Neural cell (in vitro differentiated cells): ENCODE measurements around the gene CPEB3. TPM values are rescaled to one million over a fixed set of nuclear protein-coding genes. Genes with fewer than 3 reads are reported as not detected.

Experiments
- H2AFZ ChIP-seq: fragments of 200-600, 300-800 bp; sonication (generic), shearing (Covaris generic); 2 replicates; pipeline ENCODE4 v1.6.0; 2014; ENCODE audit warnings: low read depth, mild to moderate bottlenecking, antibody characterized with exemption, low read length, moderate library complexity
- H3F3A ChIP-seq: fragments of 200-600 bp; shearing (Covaris generic); 2 replicates; pipeline ENCODE4 v1.6.1; 2016; ENCODE audit warnings: mild to moderate bottlenecking, moderate library complexity, mixed read lengths, antibody characterized with exemption, low read length; ENCODE audit not compliant: insufficient read depth, poor library complexity, severe bottlenecking
- H3K27ac ChIP-seq: fragments of 200-600, 300-800 bp; sonication (generic), shearing (Covaris generic); 2 replicates; pipeline ENCODE4 v1.5.1; 2014; ENCODE audit warnings: mild to moderate bottlenecking, low read length, moderate library complexity
- H3K27me3 ChIP-seq: fragments of 300-800, 200-600 bp; sonication (generic), shearing (Covaris generic); 2 replicates; pipeline ENCODE4 v1.6.0; 2014; ENCODE audit warnings: mild to moderate bottlenecking, low read depth, low read length, moderate library complexity; ENCODE audit not compliant: insufficient read depth
- H3K36me3 ChIP-seq: fragments of 300-800, 200-600 bp; sonication (generic), shearing (Covaris generic); 2 replicates; pipeline ENCODE4 v1.5.1; 2014; ENCODE audit warnings: mild to moderate bottlenecking, antibody characterized with exemption, low read length, moderate library complexity; ENCODE audit not compliant: insufficient read depth
- H3K4me2 ChIP-seq: fragments of 300-800, 200-600 bp; sonication (generic), shearing (Covaris generic); 2 replicates; pipeline ENCODE4 v1.6.0; 2014; ENCODE audit warnings: mild to moderate bottlenecking, low read length
- H3K4me3 ChIP-seq: fragments of 300-800, 200-600 bp; sonication (generic), shearing (Covaris generic); 2 replicates; pipeline ENCODE4 v1.5.1; 2014; ENCODE audit warnings: mild to moderate bottlenecking, low read length, moderate library complexity
- H3K79me2 ChIP-seq: fragments of 200-600 bp; shearing (Covaris generic); replicated peaks from 2 replicates; pipeline ENCODE4 v1.6.0; 2014; ENCODE audit warnings: mild to moderate bottlenecking, low read length, moderate library complexity; ENCODE audit not compliant: insufficient read depth
- H3K9ac ChIP-seq: fragments of 300-800, 200-600 bp; sonication (generic), shearing (Covaris generic); 2 replicates; pipeline ENCODE4 v1.6.1; 2016; ENCODE audit warnings: mild to moderate bottlenecking, low read length, mixed read lengths
- H3K9me2 ChIP-seq: fragments of 200-600 bp; shearing (Covaris generic); 2 replicates; pipeline ENCODE4 v1.6.1; 2016; ENCODE audit warnings: mild to moderate bottlenecking, low read length, mixed read lengths; ENCODE audit not compliant: insufficient read depth
- H3K9me3 ChIP-seq: fragments of 200-600, 300-800 bp; sonication (generic), shearing (Covaris generic); 2 replicates; pipeline ENCODE4 v1.6.1; 2016; ENCODE audit warnings: mild to moderate bottlenecking, mixed run types, low read length, moderate library complexity, mixed read lengths
- H4K20me1 ChIP-seq: fragments of 200-600 bp; shearing (Covaris generic); 2 replicates; pipeline ENCODE4 v1.6.1; 2016; ENCODE audit warnings: mild to moderate bottlenecking, mixed run types; ENCODE audit not compliant: insufficient read depth
- CTCF ChIP-seq: fragments of 450-650 bp; IDR thresholded peaks from 2 replicates; pipeline ENCODE4 v1.5.1; 2014; ENCODE audit warnings: antibody characterized with exemption, mild to moderate bottlenecking, moderate library complexity; ENCODE audit not compliant: poor library complexity, severe bottlenecking
- EP300 ChIP-seq: fragments of 450-650 bp; conservative IDR thresholded peaks from 2 replicates; pipeline ENCODE4 v1.6.1; 2014; ENCODE audit warnings: antibody characterized with exemption, mild to moderate bottlenecking, moderate library complexity; ENCODE audit not compliant: poor library complexity, severe bottlenecking
- EZH2 ChIP-seq: fragments of 200-600, 300-800 bp; shearing (Covaris generic), sonication (generic); IDR thresholded peaks from 2 replicates; pipeline ENCODE4 v1.6.1; 2014; ENCODE audit warnings: antibody characterized with exemption, low read length, borderline replicate concordance, mild to moderate bottlenecking; ENCODE audit not compliant: insufficient read depth, poor library complexity, severe bottlenecking
- MXI1 ChIP-seq: fragments of 450-650 bp; conservative IDR thresholded peaks from 2 replicates; pipeline ENCODE4 v1.6.1; 2014; ENCODE audit warnings: antibody characterized with exemption, mild to moderate bottlenecking; ENCODE audit not compliant: poor library complexity, severe bottlenecking
- POLR2AphosphoS5 ChIP-seq: IDR thresholded peaks from 2 replicates; pipeline ENCODE4 v1.6.1; 2012
- RAD21 ChIP-seq: fragments of 450-650 bp; conservative IDR thresholded peaks from 2 replicates; pipeline ENCODE4 v1.6.1; 2014; ENCODE audit warnings: antibody characterized with exemption, mild to moderate bottlenecking, moderate library complexity
- REST ChIP-seq: IDR thresholded peaks from 2 replicates; pipeline ENCODE4 v1.6.1; 2012; ENCODE audit warnings: borderline replicate concordance
- SMC3 ChIP-seq: fragments of 450-650 bp; conservative IDR thresholded peaks from 2 replicates; pipeline ENCODE4 v1.6.1; 2014; ENCODE audit warnings: antibody characterized with exemption, mild to moderate bottlenecking, moderate library complexity; ENCODE audit not compliant: poor library complexity
- TAF1 ChIP-seq: IDR thresholded peaks from 2 replicates; pipeline ENCODE4 v1.6.1; 2012; ENCODE audit warnings: low read depth
- polyA plus RNA-seq: library from polyadenylated mRNA; depleted of rRNA; stranded (reverse); fragments of >200 nt; gene quantifications from 2 replicates; pipeline ENCODE4 v1.2.3, GENCODE V29; 2014

The CPEB3 gene
- polyA plus RNA-seq, 1 donor from 2014 or later: 20.0 TPM

GRCh38 chr10:92222603-92223262 lies 68.1 kb downstream of the CPEB3 start:
- Histone ChIP-seq H3F3A (no peaks in the 10 kb centered on the region), H3K27ac (no peak overlapping the region), H3K9me3 (no peaks in the 10 kb centered on the region), H3K4me3 (no peak overlapping the region), H4K20me1 (peaks cover 2% of the 10 kb centered on the region), H3K36me3 (peaks cover 5% of the 10 kb centered on the region), H3K4me2 (no peak overlapping the region), H3K9ac (no peak overlapping the region), H2AFZ (no peak overlapping the region), H3K79me2 (no peaks in the 10 kb centered on the region), H3K27me3 (no peaks in the 10 kb centered on the region), H3K9me2 (no peaks in the 10 kb centered on the region)
- TF ChIP-seq POLR2AphosphoS5: no peak
- no peak for TF ChIP-seq REST
- no peak for TF ChIP-seq EZH2
- TF ChIP-seq TAF1: no peak
- TF ChIP-seq RAD21: no peak
- no peak for TF ChIP-seq SMC3
- no peak for TF ChIP-seq EP300
- TF ChIP-seq MXI1: no peak
- no peak for TF ChIP-seq CTCF

GRCh38 chr10:92219559-92219958 lies 71.3 kb downstream of the CPEB3 start:
- Histone ChIP-seq H3K9ac (no peak overlapping the region), H2AFZ (no peak overlapping the region), H3K9me2 (no peaks in the 10 kb centered on the region), H3K4me3 (no peak overlapping the region), H3F3A (no peaks in the 10 kb centered on the region), H3K4me2 (no peak overlapping the region), H3K27ac (no peak overlapping the region), H3K79me2 (no peaks in the 10 kb centered on the region), H3K36me3 (no peaks in the 10 kb centered on the region), H4K20me1 (peaks cover 2% of the 10 kb centered on the region), H3K27me3 (no peaks in the 10 kb centered on the region), H3K9me3 (no peaks in the 10 kb centered on the region)
- TF ChIP-seq POLR2AphosphoS5 (no peak), RAD21 (no peak), EP300 (no peak), SMC3 (no peak), TAF1 (no peak), CTCF (no peak), EZH2 (no peak), REST (no peak), MXI1 (no peak)
